GM21526 (cell line): ENCODE data around the gene ACAT2.
"Not testable (repeated sequence)": the region's sequence is repeated elsewhere in the genome, so short reads cannot be mapped to it uniquely, and the experiment has no call there.

Experiments
- ATAC-seq: cut with Tn5 transposase; IDR thresholded peaks from one replicate; pipeline ENCODE4 v1.9.1; 2021; ENCODE audit warnings: moderate library complexity; ENCODE audit not compliant: unreplicated experiment, low FRiP score

Gene ACAT2

DNA sequence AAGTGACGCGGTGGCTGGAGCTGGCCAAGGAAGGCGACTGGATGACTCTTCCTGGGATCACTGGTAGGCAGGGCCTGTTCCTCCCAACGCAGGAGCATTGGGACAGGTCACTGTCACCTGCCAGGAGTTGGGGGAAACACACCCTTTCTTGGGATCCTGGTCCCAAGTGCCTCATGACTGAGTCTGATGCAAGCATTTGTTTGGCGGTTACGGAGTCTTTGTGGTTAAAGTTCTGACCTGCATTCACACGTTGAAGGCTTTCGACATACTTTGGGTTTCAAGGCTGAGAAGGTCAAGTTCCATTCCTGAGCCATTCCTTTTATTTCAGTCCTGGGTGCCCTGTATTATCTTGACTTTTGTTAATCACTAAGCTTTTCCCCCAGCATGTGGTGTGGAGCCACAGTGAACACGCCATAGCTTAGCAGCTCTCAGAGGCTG lies 44.2 kb downstream of the ACAT2 start:
- no peak for ATAC-seq

DNA sequence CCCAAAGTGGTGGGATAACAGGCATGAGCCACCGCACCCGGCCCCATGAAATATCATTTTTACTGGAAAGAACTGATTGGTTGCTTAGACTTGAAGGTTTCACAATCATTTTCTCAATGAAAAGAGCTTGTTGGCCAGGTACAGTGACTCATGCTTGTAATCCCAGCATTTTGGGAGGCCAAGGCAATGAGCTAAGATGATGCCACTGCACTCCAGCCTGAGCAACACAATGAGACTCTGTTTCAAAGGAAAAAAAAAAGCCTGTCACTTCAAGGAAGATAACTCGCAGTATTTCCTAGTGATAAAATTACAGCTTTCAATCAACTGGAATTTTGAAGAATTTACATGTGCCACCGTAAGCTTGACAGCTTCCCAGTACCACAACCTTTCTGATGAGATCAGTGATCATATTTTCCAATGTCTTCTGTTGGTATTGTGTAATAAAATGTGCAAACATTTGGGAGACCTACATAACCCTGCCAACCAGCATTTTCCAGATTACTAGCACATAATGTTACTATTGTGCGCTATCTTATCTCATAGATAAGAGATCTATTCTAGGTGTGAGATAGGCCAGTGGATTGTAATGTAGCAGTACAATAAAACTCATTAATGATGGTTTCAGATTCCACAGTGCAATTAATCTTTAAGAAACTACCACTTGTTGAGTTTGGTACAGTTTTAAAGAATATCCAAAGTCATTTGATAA lies 45.5 kb downstream of the ACAT2 start:
- no peak for ATAC-seq

DNA sequence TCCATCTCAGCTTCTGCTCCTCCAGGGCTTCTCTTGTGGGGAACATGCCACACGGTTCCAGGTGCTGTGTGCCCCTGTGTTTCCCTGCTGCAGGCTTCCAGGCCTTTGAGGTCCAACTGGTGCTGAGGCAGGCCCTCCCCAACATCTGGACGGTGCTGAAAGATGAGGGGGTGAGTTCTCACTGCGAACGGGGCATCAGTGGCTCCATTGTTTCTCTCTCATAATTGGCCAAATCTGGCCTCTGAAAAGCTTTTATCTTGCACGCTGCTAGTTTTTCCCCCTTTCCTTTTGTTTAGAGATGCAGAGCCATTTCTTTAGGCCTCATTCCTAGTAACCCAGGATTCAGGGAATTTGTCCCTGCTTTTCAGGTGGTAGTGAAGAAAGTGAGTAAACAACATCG lies 46.8 kb downstream of the ACAT2 start:
- no peak for ATAC-seq

DNA sequence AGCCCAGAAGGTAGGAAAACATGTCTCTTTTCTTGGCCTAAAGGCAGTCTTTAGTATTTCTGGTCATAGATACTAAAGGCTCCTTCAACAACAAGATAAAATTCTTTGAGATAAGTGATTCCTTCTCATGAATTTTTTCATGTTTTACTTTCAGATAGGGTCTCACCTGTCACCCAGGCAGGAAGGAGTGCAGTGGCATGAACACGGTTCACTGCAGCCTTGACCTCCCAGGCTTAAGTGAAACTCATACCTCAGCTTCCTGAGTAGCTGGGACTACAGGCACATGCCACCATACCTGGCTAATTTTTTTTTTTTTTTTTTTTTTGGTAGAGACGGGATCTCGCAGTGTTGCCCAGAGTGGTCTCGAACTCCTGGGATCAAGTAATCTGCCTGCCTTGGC lies 47.3 kb downstream of the ACAT2 start:
- no peak for ATAC-seq

DNA sequence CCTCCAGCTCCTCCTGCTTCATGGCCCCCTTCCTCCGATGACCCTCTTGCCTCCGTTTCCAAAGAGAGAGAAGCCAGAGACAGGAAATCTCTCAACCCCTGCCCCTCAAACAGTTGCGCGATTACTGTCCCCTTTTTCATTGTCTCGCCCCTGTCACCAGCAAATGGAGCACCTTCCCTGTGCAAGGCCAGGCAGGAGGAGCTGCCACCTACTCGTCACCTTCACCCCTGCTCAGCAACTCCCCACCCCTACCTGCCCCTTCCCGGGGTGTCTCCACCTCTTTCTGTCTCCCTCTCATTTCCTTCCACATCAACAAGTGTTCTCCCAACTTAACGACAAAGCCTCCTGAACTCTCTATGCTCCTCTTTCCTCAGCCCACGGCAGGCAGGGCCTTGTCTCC lies 51.9 kb downstream of the ACAT2 start:
- ATAC-seq: no peak

DNA sequence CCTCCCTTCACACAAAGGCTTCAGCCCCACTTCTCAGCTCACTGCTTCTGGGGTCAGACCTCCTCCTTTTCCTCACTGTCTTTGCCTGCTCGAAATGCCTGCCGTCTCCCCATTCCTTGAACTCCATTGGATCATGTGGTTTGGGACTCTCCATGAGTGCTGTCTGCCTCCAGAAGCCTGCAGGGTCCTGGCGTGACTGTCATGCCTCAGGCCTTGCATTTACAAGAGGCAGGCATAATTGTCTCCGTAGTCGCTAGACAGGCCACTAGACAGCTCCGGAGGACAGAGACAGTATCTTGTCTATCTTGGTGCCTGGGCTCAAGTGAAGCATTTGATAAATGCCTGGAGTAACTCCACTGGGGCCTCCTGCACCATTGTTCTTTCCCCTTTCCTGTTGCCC lies 53.6 kb downstream of the ACAT2 start:
- ATAC-seq: no peak

DNA sequence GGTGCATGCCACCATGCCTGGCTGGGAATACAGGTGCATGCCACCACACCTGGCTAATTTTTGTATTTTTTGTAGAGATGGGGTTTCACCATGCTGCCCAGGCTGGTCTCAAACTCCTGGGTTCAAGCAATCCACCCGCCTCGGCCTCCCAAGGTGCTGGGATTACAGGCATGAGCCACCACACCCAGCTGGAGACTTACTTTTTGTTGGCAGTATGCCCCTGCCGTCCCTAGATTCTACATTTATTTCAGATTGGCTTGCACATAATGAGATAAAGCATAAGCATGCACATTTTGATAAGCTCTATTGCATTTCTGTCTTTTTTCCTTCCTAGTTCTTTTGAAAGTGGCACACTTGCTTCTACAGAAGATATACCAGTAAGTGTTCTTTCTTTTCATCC lies 54.9 kb downstream of the ACAT2 start:
- not testable (repeated sequence) for ATAC-seq

DNA sequence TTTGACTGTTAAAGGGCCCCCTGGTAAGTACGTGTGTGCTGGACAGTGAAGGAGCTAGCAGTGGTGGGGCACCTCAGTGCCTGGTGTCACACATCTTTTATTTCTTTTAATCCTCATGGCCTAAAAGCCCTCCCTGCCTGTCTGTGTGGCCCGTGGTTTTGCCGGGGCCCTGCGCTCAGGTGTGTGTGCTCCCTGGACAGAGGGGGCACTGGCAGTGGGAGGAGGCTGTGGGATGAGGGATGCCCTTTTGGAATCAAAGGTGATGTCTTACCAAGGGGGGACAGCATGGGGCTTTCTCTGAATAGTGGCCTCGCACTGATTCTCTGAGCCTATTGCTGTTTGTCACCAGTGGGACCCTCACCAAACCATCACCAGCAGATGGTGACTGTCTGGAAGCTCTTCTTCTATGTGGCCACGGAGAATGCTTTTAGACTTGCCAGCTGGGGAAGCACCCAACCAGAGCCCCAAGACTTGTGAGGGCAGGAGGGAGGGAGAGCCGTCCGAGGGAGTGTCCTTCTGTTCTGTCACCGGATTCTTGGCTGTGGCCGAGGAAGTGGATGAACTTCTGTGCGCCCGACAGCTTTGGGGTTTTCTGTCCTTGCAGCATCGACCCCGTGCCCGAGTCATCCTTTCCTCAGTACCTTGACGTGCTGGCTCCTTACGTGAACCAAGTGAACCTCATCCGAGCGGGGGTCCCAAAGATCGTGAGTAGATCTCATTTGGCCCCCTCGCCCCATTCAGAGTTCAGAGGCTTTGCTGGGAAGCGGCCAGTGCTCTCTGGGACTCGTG lies 56.3 kb downstream of the ACAT2 start:
- ATAC-seq: no peak

DNA sequence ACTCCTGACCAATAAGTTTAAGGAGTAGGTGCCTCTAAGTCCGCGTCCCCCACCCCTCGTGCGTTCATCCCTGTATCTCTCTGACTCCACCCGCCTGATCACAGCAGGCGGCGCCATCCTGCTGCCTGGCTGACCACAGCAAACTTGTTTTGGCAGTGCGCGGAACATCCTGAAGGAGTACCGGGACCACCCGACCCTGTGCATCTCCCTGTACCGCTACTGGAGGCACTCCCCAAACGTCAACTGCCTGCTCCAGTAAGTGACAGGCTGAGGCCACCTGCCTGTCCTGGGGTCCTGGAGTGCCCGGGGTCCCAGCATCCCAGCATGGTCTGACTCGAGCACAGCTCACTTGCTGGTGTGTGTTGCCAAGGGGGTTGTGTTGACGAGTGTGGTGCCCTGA lies 57.3 kb downstream of the ACAT2 start:
- no peak for ATAC-seq

DNA sequence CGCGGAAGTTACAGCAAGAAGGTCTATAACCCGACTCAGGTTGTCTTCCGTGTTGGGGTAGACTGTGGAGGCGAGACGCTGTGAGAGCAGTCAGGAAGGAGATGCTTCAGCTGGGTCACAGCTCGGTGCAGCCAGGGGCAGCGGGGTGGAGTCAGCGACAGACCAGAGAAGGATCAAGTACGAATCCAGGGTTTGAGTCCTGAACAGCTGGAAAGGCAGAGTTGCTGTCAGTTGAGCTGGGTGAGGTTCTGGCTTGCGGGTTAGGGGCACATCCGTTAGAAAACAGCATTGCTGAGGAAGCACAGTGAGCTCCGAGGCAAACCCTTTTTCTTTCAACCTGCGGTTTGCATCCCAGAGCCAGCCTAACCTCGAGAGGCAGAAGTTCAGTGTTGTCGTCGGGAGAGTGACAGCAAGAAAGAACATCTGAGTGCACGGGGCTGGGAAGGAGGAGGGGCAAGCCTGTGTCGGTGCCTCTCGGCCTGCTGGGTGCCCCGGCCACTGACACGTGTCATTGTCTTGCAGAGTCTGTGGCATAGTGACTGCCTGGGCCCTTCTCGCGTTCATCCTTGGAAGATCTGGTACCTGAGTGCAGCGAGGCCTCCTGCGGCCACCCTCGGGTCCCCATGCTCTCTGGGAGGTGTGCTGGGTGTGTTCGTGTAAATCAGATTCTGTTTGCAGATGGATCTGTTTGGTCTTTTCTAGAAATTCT lies 58.2 kb downstream of the ACAT2 start:
- no peak for ATAC-seq

DNA sequence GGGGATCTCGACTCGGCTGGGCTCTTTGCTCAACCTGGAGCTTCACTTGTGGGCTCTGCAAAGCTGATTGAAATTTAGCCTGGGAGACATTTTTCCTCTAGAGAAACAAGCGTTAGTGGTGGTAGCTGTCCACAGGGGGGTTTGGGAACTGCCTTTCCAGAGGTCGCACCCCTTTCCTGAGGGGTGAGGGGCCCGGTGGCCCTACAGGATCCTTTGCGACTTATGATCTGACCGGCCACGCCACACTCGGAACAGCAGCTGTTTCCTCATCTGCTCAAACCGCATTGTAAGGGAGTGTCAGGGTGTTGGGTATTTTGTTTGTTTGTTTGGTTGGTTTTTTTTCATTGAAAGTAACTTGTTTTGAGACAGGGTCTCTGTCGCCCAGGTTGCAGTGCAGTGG lies 59.3 kb downstream of the ACAT2 start:
- ATAC-seq: no peak

DNA sequence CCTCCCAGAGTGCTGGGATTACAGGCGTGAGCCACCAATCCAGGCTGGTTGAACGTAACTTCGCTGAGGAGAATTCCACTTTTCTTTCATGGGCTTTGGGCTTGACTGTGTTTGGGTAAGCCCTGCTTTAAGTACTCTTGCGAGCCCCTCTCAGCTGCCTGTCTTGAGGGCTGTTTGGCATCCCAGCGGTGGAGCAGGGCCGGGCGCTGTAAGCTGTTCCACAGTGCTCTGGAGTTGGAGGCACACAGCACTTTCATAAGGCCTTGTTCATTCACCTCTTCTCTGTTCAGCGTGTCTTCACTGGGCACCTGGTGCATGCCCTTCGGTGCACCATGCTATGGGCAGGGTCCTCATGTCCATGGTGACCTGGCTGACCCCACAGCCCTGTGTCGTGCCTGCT lies 59.9 kb downstream of the ACAT2 start:
- ATAC-seq: no peak

DNA sequence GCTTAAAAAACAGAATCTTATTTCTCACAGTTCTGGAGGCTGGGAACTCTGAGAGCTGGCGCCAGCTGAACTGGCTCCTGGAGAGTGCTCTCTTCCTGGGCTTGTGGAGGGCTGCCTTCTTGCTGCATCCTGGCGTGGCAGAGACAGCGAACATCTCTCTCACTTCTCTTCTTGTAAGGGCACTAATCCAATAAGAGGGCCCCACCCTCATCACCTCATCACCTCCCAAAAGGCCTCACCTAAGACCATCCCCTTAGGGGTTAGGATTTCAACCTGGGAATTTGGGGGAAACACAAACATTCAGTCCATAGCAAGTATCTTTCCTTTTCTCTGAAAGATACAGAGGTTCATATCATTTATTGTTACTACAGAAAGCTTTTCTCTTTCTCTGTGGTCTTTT lies 62.1 kb downstream of the ACAT2 start:
- no peak for ATAC-seq

DNA sequence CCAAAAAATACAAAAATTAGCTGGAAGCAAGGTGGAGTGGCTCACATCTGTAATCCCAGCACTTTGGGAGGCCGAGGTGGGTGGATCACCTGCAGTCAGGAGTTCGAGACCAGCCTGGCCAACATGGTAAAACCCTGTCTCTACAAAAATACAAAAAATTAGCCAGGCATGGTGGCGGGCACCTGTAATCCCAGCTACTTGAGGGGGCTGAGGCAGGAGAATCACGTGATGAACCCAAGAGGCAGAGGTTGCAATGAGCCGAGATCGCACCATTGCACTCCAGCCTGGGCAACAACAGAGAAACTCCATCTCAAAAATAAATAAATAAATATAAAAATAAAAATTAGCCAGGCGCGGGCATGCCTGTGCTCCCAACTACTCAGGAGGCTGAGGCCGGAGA lies 62.8 kb downstream of the ACAT2 start:
- ATAC-seq: not testable (repeated sequence)

DNA sequence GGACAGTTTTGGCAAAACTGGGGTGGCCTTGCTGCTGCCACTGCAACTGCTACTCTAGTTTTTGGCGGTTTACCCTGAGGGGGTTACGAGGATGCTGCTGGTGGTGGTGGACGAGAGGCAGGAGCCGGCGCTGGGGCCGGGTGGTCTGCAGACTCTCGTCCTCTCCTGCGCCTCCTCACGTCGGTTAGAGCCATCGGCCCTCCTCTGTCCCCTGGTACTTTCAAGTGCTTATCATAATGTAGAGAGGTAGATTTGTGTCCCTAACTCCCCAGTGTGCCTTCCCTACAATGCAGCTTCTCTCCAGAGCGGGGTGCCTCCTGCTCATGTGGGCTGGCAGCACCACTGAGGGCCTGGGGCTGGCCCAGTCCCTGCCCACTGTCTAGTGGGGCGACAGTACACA lies 64.2 kb downstream of the ACAT2 start:
- ATAC-seq: no peak

DNA sequence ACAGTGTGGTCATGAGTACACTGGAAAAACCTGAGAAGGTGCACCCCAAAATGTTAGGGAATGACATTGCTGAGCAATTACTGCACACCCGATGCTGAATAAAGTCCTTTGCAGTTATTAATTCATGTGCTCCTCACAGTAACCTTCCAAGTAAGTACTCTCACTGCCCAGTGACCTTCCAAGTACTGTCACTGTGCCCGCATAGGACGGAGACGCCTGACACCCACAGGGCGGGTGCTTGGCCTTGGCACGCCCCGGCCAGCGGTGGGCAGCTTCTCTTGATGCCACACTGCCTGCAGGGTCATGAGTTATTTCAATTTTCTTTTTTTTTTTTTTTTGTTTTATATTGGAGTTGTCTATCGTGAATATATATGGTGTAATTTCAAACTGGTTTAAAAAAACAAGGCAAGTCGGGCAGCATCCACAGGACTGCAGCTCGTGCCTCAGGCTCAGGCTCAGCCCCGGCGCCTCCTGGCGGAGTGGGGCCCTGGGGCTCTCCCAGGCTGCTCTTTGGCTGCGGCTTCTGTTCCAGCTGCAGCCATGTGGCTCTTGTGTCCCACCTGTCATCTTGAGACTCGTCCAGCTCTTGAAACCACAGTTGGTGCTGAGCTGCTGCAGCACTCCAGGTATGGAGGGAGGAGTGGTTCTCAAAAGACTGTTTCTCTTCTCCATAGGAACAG lies 65.3 kb downstream of the ACAT2 start:
- ATAC-seq: no peak

DNA sequence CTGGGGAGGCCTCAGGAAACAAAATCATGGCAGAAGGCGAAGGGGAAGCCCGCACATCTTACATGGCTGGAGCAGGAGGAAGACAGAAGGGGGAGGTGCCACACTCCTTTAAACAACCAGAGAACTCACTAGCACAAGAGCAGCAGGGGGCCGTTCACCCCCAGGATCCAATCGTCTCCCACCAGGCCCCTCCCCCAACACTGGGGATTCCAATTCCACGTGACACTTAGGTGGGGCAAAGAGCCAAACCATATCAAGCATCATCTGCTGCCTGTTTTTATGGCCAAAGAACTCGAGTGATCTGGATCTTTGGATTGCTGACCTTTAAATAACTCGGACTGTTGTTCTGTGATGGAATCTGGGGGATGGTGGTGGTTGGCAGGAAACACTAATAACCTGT lies 66.2 kb downstream of the ACAT2 start:
- ATAC-seq: no peak
